NB4 (cell line): Measurements from ENCODE around the gene SNRK.

Source experiments
- POLR2A ChIP-seq: IDR thresholded peaks from 2 replicates; pipeline ENCODE4 v1.6.1; 2011; ENCODE audit warnings: mild to moderate bottlenecking; ENCODE audit not compliant: insufficient read length; ENCODE audit errors: extremely low read depth
- TF ChIP-seq, protein P1 (sequence below): IDR thresholded peaks from one replicate; pipeline ENCODE4 v1.5.1; 2012; ENCODE audit warnings: low read depth, low read length
- TF ChIP-seq, protein P2 (sequence below): IDR thresholded peaks from 2 replicates; pipeline ENCODE4 v1.6.1; 2011; ENCODE audit warnings: low read depth, low read length

DNA sequence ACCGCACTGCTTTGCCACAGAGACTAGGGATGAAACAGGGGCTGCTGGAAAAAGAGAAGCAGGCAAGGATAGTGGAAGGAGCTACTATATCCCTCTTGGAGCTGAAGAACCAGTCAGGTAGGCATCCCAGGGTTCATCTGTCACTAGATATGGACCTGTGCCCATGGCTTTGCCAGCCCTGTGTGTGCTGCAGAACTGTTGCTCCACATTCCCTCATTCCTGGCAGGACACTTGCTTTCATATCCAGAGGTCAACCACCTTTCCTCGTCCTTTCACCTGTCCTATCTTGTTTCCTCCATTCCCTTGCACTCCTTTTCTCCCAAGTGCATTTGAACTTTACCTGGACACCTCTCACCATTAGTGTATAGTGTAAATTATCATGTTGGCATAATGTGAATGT, 12.0 kb downstream of the SNRK start:
- TF ChIP-seq, protein P1, sequence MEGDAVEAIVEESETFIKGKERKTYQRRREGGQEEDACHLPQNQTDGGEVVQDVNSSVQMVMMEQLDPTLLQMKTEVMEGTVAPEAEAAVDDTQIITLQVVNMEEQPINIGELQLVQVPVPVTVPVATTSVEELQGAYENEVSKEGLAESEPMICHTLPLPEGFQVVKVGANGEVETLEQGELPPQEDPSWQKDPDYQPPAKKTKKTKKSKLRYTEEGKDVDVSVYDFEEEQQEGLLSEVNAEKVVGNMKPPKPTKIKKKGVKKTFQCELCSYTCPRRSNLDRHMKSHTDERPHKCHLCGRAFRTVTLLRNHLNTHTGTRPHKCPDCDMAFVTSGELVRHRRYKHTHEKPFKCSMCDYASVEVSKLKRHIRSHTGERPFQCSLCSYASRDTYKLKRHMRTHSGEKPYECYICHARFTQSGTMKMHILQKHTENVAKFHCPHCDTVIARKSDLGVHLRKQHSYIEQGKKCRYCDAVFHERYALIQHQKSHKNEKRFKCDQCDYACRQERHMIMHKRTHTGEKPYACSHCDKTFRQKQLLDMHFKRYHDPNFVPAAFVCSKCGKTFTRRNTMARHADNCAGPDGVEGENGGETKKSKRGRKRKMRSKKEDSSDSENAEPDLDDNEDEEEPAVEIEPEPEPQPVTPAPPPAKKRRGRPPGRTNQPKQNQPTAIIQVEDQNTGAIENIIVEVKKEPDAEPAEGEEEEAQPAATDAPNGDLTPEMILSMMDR, result no peak
- no peak for TF ChIP-seq POLR2A
- TF ChIP-seq, protein P2, sequence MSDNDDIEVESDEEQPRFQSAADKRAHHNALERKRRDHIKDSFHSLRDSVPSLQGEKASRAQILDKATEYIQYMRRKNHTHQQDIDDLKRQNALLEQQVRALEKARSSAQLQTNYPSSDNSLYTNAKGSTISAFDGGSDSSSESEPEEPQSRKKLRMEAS, result no peak
